ENCODE measurements around the gene XIRP2. TPM values are rescaled to one million over a fixed set of nuclear protein-coding genes. Genes with fewer than 3 reads are reported as not detected.

Gene XIRP2
- total and polyA plus RNA-seq, 2 of the 4 experiments (the other 2 are of a cell fraction) = 0.05 to 0.18 TPM

- dilution Hi-C loops (cut with HindIII; ENCODE audit: low sequenced_read_pairs, unreplicated experiment) = no loop called here
- no peak overlapping the region for H4K91ac ChIP-seq (ENCODE audit: insufficient read depth, low read depth, low read length)
Measured at GRCh38 chr2:167059173-167059572, 170.9 kb downstream of the XIRP2 start.

More at GRCh38 chr2:167059173-167059572, 170.9 kb downstream of the XIRP2 start:
- no peak overlapping the region for H2AFZ ChIP-seq (replicated peaks; ENCODE audit: low read length, poor library complexity)
- ChIA-PET POLR2A (ENCODE audit: unreplicated experiment) (no interaction called here), CTCF (no interaction called here)
- no peak overlapping the region for H3K9ac ChIP-seq (ENCODE audit: low read depth, low read length)
- no peak overlapping the region for H2BK5ac ChIP-seq (ENCODE audit: low read depth, low read length, poor library complexity, severe bottlenecking)
- H4K5ac ChIP-seq (ENCODE audit: low read depth, low read length) = no peak overlapping the region
- peaks cover 2% of the 10 kb centered on the region; the same call in 1 of the 2 replicates for H3K4me1 ChIP-seq (ENCODE audit: control insufficient read depth, insufficient read depth, low read length)
- H3K9me3 ChIP-seq (ENCODE audit: control insufficient read depth, insufficient read depth, low read length) = no peaks in the 10 kb centered on the region
- ATAC-seq (ENCODE audit: low read depth) = no peak
- no peak overlapping the region for H3K23ac ChIP-seq (ENCODE audit: low read depth, low read length)
- intact Hi-C loops (cut with micrococcal nuclease) = loop anchor here (10.0 kb wide), 2 partner anchors 236 to 354 kb away; partner anchors contain the start of gene B3GALT1
- no peaks in the 10 kb centered on the region for H3K27me3 ChIP-seq (ENCODE audit: control insufficient read depth, insufficient read depth, low read length)
- no peaks in the 10 kb centered on the region for H3K79me1 ChIP-seq (ENCODE audit: low read depth in 1 of 2, low read length in 2 of 2)
- H3K9me1 ChIP-seq (ENCODE audit: insufficient read depth, low read length) = no peaks in the 10 kb centered on the region
- H2BK20ac ChIP-seq (ENCODE audit: low read depth, low read length) = no peak overlapping the region
- H2AK5ac ChIP-seq (ENCODE audit: low read depth, low read length) = no peak overlapping the region
- no peak overlapping the region for H3K56ac ChIP-seq (ENCODE audit: extremely low read depth, insufficient read depth, low read length)
- no peak overlapping the region for H2BK120ac ChIP-seq (ENCODE audit: low read depth, low read length)
- H3K4me3 ChIP-seq (ENCODE audit: insufficient read depth, low read depth, low read length) = no peak overlapping the region
- TF ChIP-seq CHD1 (IDR thresholded peaks at IDR 0.05; ENCODE audit: low read depth, low read length) (no peak), MAZ (IDR thresholded peaks at IDR 0.05; ENCODE audit: borderline replicate concordance, low read depth, low read length) (no peak), SMC3 (IDR thresholded peaks at IDR 0.05; ENCODE audit: low read depth, low read length) (no peak), RAD21 (IDR thresholded peaks at IDR 0.05; ENCODE audit: low read length) (no peak), MAFK (IDR thresholded peaks at IDR 0.05; ENCODE audit: low read depth, low read length) (no peak), POLR2A (IDR thresholded peaks at IDR 0.05; ENCODE audit: low read depth, low read length) (no peak), NFE2L2 (IDR thresholded peaks at IDR 0.05; ENCODE audit: low read depth, low read length) (no peak), RFX5 (IDR thresholded peaks at IDR 0.05; ENCODE audit: low read depth, low read length) (no peak), RCOR1 (IDR thresholded peaks at IDR 0.05; ENCODE audit: insufficient replicate concordance, low read length) (no peak), CEBPB (IDR thresholded peaks at IDR 0.05; ENCODE audit: low read depth, low read length) (no peak), MXI1 (IDR thresholded peaks at IDR 0.05; ENCODE audit: borderline replicate concordance, low read depth, low read length) (no peak), BHLHE40 (IDR thresholded peaks at IDR 0.05; ENCODE audit: low read depth, low read length) (no peak), FOS (IDR thresholded peaks at IDR 0.05; ENCODE audit: low read depth, low read length) (no peak)
- TF ChIP-seq, protein P1, sequence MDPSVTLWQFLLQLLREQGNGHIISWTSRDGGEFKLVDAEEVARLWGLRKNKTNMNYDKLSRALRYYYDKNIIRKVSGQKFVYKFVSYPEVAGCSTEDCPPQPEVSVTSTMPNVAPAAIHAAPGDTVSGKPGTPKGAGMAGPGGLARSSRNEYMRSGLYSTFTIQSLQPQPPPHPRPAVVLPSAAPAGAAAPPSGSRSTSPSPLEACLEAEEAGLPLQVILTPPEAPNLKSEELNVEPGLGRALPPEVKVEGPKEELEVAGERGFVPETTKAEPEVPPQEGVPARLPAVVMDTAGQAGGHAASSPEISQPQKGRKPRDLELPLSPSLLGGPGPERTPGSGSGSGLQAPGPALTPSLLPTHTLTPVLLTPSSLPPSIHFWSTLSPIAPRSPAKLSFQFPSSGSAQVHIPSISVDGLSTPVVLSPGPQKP (IDR thresholded peaks at IDR 0.05; ENCODE audit: borderline replicate concordance, low read depth, low read length) = no peak
- TF ChIP-seq, protein P2, sequence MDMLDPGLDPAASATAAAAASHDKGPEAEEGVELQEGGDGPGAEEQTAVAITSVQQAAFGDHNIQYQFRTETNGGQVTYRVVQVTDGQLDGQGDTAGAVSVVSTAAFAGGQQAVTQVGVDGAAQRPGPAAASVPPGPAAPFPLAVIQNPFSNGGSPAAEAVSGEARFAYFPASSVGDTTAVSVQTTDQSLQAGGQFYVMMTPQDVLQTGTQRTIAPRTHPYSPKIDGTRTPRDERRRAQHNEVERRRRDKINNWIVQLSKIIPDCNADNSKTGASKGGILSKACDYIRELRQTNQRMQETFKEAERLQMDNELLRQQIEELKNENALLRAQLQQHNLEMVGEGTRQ (IDR thresholded peaks at IDR 0.05; ENCODE audit: low read depth, low read length) = no peak
- TF ChIP-seq, protein P3, sequence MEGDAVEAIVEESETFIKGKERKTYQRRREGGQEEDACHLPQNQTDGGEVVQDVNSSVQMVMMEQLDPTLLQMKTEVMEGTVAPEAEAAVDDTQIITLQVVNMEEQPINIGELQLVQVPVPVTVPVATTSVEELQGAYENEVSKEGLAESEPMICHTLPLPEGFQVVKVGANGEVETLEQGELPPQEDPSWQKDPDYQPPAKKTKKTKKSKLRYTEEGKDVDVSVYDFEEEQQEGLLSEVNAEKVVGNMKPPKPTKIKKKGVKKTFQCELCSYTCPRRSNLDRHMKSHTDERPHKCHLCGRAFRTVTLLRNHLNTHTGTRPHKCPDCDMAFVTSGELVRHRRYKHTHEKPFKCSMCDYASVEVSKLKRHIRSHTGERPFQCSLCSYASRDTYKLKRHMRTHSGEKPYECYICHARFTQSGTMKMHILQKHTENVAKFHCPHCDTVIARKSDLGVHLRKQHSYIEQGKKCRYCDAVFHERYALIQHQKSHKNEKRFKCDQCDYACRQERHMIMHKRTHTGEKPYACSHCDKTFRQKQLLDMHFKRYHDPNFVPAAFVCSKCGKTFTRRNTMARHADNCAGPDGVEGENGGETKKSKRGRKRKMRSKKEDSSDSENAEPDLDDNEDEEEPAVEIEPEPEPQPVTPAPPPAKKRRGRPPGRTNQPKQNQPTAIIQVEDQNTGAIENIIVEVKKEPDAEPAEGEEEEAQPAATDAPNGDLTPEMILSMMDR (conservative IDR thresholded peaks at IDR 0.05; ENCODE audit: low read depth, low read length) = no peak
- no peak overlapping the region for H3K4me2 ChIP-seq (ENCODE audit: low read depth, low read length)
- in situ Hi-C loops (cut with MboI; ENCODE audit: low sequenced_read_pairs) = no loop called here
- no peak overlapping the region for H2AK9ac ChIP-seq (replicated peaks; ENCODE audit: low read depth, low read length, poor library complexity)
- no peak overlapping the region for H3K14ac ChIP-seq (replicated peaks; ENCODE audit: low read depth, low read length)
- no TSS peak for BruUV-seq (replicated peaks)
- H4K8ac ChIP-seq (ENCODE audit: low read depth in 2 of 2, low read length in 2 of 2) = no peak overlapping the region
- no peaks in the 10 kb centered on the region for H3K36me3 ChIP-seq (ENCODE audit: control insufficient read depth, insufficient read depth, low read length)
- no peaks in the 10 kb centered on the region for H4K20me1 ChIP-seq (ENCODE audit: insufficient read depth, low read length)
- no peak overlapping the region for H2BK15ac ChIP-seq (ENCODE audit: low read depth, low read length)
- DNase-seq = no peak
- no peak overlapping the region for H3K4ac ChIP-seq (ENCODE audit: low read depth, low read length)
- WGBS, 2 experiments (ENCODE audit: extremely low coverage in 2 of 2, insufficient read length in 1 of 2) = no CpG with 5 or more reads among the region's 10 CpGs
- H3K27ac ChIP-seq (ENCODE audit: insufficient read depth, low read length) = no peak overlapping the region
- H3K18ac ChIP-seq (ENCODE audit: low read depth, low read length) = no peak overlapping the region
